Measurements from ENCODE around the gene RASA1. TPM values are rescaled to one million over a fixed set of nuclear protein-coding genes. Genes with fewer than 3 reads are reported as not detected.

RASA1 gene
- total and polyA plus RNA-seq, 2 experiments from 2014 or later, result 9.3 to 35.0 TPM

GRCh38 chr5:87368601-87369000 lies 100.9 kb downstream of the RASA1 start:
- Histone ChIP-seq H3K9me2 (ENCODE audit: insufficient read depth) (no peaks in the 10 kb centered on the region), H3K4me1 (ENCODE audit: insufficient read depth) (peaks cover 14% of the 10 kb centered on the region; the same call in 1 of the 2 replicates), H3K27me3 (ENCODE audit: insufficient read depth) (no peaks in the 10 kb centered on the region), H2AFZ (no peak overlapping the region), H3K36me3 (ENCODE audit: insufficient read depth) (no peaks in the 10 kb centered on the region), H4K20me1 (replicated peaks; ENCODE audit: insufficient read depth) (no peaks in the 10 kb centered on the region), H3K4me3 (no peak overlapping the region), H3K4me2 (no peak overlapping the region), H3K27ac (ENCODE audit: low read depth) (no peak overlapping the region), H3K79me2 (replicated peaks; ENCODE audit: insufficient read depth) (no peaks in the 10 kb centered on the region), H3F3A (replicated peaks; ENCODE audit: low read depth) (no peaks in the 10 kb centered on the region)
- no peak for DNase-seq (ENCODE audit: low spot score)
- no peaks in the 10 kb centered on the region for H3K36me3 Mint-ChIP-seq (ENCODE audit: low read depth)
- no peaks in the 10 kb centered on the region for H3K9me3 Mint-ChIP-seq
- H3K27ac Mint-ChIP-seq, result no peak overlapping the region
- H3K4me1 Mint-ChIP-seq, result peaks cover 13% of the 10 kb centered on the region; the same call in 2 of the 3 replicates
- no peak overlapping the region for H3K4me3 Mint-ChIP-seq
- no peak for ATAC-seq
- no peaks in the 10 kb centered on the region for H3K27me3 Mint-ChIP-seq (ENCODE audit: insufficient read depth, low read depth, poor library complexity)
- TF ChIP-seq CREB1 (CRISPR knock-in tag; IDR thresholded peaks at IDR 0.05; ENCODE audit: low read depth) (no peak), ZNF114 (CRISPR knock-in tag; IDR thresholded peaks at IDR 0.05) (no peak)

- no peaks in the 10 kb centered on the region for H3K36me3 Mint-ChIP-seq (ENCODE audit: low read depth)
- no peak overlapping the region for H3K4me3 ChIP-seq
- no peak for DNase-seq (ENCODE audit: low spot score)
Observed at GRCh38 chr5:87369431-87369830, 101.7 kb downstream of the RASA1 start.

More at GRCh38 chr5:87369431-87369830, 101.7 kb downstream of the RASA1 start:
- H3K27me3 ChIP-seq (ENCODE audit: insufficient read depth), result no peaks in the 10 kb centered on the region
- TF ChIP-seq NANOG (IDR thresholded peaks at IDR 0.05; ENCODE audit: borderline replicate concordance) (no peak), STAT1 (IDR thresholded peaks at IDR 0.05; ENCODE audit: unreplicated experiment) (no peak), EZH2phosphoT487 (IDR thresholded peaks at IDR 0.05; ENCODE audit: unreplicated experiment) (no peak), POLR2AphosphoS5 (IDR thresholded peaks at IDR 0.05; ENCODE audit: low read depth) (no peak), ZNF462 (CRISPR knock-in tag; IDR thresholded peaks at IDR 0.05) (no peak), ZNF114 (CRISPR knock-in tag; IDR thresholded peaks at IDR 0.05) (no peak)
- Mint-ChIP-seq H3K27ac (no peak overlapping the region), H3K4me1 (peaks cover 6% of the 10 kb centered on the region; the same call in 2 of the 3 replicates), H3K4me3 (no peak overlapping the region), H3K27me3 (ENCODE audit: insufficient read depth, low read depth, poor library complexity) (no peaks in the 10 kb centered on the region), H3K9me3 (no peaks in the 10 kb centered on the region)
- peaks cover 6% of the 10 kb centered on the region; the same call in 1 of the 2 replicates for H3K4me1 ChIP-seq (ENCODE audit: insufficient read depth)
- H4K20me1 ChIP-seq (replicated peaks; ENCODE audit: insufficient read depth), result no peaks in the 10 kb centered on the region
- H3F3A ChIP-seq (replicated peaks; ENCODE audit: low read depth), result no peaks in the 10 kb centered on the region
- H3K4me2 ChIP-seq, result no peak overlapping the region
- H3K36me3 ChIP-seq (ENCODE audit: insufficient read depth), result no peaks in the 10 kb centered on the region
- H3K9me2 ChIP-seq (ENCODE audit: insufficient read depth), result no peaks in the 10 kb centered on the region
- no peak overlapping the region for H2AFZ ChIP-seq
- no peaks in the 10 kb centered on the region for H3K79me2 ChIP-seq (replicated peaks; ENCODE audit: insufficient read depth)
- no peak overlapping the region for H3K27ac ChIP-seq (ENCODE audit: low read depth)
- ATAC-seq, result no peak
